GM21526 (cell line): Measurements from ENCODE around the gene EXT2.

ENCODE experiments used
- ATAC-seq: cut with Tn5 transposase; IDR thresholded peaks from one replicate; pipeline ENCODE4 v1.9.1; 2021; ENCODE audit warnings: moderate library complexity; ENCODE audit not compliant: unreplicated experiment, low FRiP score

The EXT2 gene

GRCh38 chr11:44095506-44096359 lies at the start of gene EXT2:
Gene EXT2 (plus strand): TSS chr11:44095678. CDS start chr11:44107713, 12,035 bp downstream.
- peak; percentile 93 for ATAC-seq

DNA sequence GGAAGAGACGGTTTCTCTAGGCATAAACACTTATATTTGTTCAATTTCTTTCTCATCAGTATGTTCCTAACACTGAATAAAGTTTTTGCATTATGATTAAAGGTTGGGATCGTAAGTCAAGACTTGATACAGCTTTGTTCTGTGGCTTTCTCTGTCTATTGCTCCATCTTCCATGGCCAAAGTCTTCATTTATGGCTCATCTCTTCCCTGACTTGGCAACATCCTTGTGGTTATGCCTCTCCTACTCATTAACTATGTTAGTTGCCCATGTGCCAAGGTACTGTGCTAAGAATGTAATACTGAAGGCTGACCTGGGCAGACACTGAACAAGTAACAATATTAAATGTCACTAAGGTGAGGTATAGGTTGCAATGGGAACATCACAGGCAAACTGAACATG lies 49.3 kb upstream of the EXT2 start:
- no peak for ATAC-seq

GRCh38 chr11:44047298-44047697 lies 48.2 kb upstream of the EXT2 start:
- ATAC-seq, result no peak

DNA sequence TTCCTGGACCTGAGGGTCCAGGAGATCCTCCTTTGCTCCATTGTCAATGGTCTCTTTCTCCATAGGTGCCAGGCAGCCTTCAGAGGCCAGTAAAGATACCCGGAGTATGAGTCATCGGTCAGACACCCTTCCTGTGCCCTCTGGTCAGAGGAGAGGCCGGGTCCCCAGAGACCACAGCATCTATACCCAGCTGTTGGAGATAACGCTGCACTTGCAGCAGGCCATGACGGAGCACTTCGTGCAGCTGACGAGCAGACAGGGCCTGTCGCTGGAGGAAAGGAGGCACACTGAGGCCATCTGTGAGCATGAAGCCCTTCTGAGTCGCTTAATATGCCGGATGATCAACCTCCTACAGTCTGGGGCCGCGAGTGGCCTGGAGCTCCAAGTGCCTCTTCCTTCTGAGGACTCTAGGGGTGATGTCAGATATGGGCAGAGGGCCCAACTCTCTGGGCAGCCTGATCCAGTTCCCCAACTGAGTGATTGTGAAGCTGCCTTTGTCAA lies 47.5 kb upstream of the EXT2 start, which contains the start of gene ACCSL:
TSS of gene ACCSL (plus strand) at position 51 of the 501 bp plus-strand sequence. CDS start at position 107, 56 bp downstream.
- no peak for ATAC-seq

- ATAC-seq, result no peak
Observed at GRCh38 chr11:44049832-44050231, 45.6 kb upstream of the EXT2 start.

DNA sequence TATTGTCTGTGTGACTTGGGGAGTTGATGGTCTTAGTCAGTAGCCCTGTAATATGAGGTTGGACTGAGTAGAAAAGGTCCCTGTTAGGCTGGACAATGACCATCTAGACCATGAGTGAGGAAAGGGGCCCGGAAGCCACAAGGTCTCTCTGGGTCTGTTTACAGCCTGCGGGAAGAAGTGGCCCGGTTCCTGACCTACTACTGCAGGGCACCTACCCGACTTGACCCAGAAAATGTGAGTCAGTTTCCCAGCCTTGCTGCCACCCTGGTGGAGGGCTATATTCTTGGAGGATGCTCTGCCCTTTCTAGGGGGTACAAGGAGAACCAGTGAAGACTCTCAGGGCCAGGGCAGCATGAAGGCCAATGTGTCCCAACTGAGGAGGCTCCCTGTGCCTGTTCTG lies 44.3 kb upstream of the EXT2 start:
- no peak for ATAC-seq

DNA sequence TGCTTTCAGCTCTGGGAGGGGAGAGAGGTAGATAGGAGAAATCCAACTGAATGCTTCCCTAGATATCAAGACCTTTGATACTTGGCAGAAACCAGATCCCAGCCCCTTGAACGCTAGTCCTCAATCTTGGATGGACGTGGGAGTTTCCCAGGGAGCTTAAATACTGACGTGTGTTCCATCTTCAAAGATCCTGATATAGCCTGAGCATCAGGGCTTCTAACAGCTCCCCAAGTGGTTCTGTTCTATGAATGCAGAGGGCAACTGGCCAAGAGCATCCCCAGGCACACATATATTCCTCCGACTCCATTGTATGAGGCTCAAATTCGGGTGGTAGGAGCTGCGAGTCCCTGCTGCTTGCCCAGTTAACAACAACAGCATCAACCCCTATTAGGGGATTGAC lies 38.1 kb upstream of the EXT2 start:
- no peak for ATAC-seq

GRCh38 chr11:44058275-44058674 lies 37.2 kb upstream of the EXT2 start:
- ATAC-seq, result no peak

- ATAC-seq, result no peak
Observed at GRCh38 chr11:44065161-44065661, 30.3 kb upstream of the EXT2 start.

DNA sequence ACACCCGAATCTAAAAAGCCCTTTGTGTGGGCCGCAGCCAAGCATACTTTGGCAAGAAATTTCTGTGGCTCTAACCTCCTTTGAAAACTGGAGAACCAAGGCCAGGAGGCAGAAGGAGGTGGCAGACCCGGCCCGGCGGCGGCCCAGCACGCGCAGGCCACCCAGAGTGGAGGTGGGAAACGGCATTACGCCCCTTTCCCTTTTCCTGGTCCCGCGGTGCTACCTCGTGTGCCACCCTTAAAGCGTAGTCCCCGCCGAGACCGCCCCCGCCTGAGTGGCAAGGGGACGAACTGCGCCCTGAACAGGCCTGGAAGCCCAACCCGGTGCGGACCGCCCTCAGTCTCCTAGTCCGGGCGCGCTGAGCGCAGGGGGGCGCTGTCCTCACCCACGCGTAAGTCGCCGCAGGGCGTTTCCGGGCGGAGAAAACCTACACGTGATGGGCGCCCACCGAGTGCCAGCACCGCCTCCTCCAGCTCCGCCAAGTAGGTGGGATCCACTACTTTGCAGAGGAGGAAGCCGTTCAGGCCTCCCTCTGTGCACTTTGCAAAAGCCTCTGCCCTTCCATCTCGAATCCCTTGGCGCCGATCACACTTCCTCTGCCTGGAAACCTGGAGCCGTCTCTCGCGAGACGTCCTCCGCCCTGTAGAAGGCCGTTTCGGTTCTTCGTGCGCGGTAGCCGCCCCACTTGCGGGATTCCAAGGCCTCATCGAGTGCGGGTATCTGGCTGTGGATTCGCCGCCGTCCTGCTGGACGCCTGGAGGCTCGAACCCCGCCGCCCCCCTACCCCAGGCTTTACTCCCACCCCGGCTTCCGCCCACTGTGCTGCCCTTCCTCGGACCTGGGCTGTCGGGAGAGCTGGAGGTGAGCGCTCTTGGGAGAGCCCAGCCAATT lies 29.4 kb upstream of the EXT2 start, which contains the start of gene ACCS:
TSS of gene ACCS (plus strand) at position 430 of the 891 bp plus-strand sequence. CDS start 1,358 bp downstream, outside the sequence.
- peak; percentile 97 for ATAC-seq

DNA sequence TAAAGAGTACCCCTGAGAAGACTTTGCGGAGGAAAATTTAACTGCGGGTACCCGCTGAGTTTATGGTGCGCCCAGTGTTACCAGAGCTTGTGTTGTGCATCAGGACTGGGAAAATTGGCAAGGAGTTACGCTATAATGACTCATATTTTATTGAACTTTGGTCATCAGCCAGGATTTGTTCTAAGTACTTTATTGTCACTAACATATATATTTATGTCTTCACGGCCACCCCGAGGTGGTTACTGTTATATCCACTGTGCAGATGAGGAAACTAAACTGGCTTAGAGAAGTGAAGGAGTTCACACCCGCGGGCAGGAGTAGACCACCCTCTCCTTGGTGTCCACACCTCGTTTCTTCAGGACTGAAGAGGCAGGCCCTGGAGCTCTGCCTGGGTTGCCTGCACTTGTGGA lies 28.7 kb upstream of the EXT2 start:
- no peak for ATAC-seq

DNA sequence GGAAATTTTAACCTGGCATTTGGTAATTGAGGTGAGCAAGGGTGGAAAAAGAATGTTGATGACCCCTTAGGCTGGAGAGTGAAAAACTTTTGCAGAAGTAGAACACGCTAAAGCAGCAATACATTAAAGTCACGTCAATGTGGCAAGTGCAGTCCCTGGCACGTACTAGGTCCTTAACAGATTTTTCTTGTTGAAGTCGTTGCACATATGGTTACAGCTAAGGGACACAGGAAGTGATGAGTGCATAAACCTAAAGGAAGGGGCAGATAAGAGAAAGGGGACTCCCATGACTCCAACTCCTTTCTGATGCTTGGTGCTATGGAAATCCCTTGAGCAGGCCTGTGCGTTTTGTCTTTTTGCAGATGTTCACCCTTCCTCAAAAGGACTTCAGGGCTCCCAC lies 28.2 kb upstream of the EXT2 start:
- no peak for ATAC-seq

DNA sequence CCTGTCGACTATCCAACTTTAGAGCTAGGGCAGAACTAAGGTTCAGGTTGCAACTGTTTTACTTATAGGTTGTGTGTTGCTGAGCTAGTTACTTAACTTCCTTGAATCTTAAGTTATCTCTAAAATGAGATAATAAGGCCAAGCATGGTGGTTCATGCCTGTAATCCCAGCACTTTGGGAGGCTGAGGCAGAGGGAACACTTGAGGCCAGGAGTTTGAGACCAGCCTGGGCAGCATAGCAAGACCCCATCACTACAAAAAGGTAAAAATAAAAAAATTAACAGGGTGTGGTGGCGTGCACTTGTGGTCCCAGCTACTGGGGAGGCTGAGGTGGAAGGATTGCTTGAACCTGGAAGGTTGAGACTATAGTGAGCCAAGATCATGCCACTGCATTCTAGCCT lies 27.3 kb upstream of the EXT2 start:
- no peak for ATAC-seq

GRCh38 chr11:44071157-44071556 lies 24.3 kb upstream of the EXT2 start:
- no peak for ATAC-seq

GRCh38 chr11:44072757-44073658 lies 22.5 kb upstream of the EXT2 start:
- no peak for ATAC-seq

GRCh38 chr11:44078794-44079193 lies 16.7 kb upstream of the EXT2 start:
- ATAC-seq, result no peak

- ATAC-seq, result no peak
Observed at GRCh38 chr11:44079376-44079775, 16.1 kb upstream of the EXT2 start.

DNA sequence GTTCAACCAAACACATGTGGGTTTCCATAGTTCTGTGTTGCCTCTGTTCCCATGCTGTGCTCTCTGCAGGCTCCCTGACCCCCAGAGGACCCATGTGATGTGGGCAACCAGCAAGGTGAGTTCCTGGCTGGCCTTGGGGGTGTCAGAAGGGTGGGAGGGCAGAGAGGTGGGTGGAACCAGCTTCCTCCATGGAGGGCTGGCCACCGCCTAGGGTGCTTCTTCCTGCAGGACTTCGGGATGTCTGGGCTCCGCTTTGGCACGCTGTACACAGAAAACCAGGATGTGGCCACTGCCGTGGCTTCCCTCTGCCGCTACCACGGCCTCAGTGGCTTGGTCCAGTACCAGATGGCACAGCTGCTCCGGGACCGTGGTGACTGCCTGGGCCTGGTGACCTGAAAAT lies 14.5 kb upstream of the EXT2 start:
- ATAC-seq, result no peak

DNA sequence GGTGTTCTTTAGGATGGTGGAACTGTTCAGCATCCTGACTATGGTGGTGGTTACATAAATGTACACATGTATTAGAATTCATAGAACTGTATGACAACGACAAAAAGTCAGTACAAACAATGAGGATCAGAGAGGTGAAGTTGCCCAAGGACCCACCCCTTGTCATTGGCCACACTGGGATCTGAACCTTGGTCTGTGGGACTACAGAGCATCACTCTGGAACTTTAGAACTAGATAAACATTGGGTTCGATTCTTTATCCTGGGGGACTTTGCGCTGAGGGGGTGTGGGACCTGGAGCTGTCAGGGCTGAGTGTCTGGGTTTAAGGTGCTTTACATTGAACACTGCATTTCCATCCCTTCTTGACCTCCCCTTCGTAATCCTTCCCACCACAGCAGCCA lies 12.8 kb upstream of the EXT2 start:
- no peak for ATAC-seq

DNA sequence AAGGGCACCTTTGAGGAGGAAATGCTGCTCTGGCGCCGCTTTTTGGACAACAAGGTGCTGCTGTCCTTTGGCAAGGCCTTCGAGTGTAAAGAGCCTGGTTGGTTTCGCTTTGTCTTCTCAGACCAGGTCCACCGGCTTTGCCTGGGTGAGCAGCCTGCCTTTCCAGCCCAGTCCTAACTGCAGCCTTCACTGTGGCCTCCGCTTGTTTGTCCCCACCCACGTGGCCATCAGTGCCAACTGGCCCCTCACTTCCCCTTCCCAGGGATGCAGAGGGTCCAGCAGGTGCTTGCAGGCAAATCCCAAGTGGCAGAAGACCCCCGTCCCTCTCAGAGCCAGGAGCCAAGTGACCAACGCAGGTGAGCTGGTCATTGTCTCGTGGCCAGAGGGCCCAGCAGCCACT lies 12.0 kb upstream of the EXT2 start:
- no peak for ATAC-seq
